Transverse colon (tissue), 4 donors: Measurements from ENCODE around the gene EPN2. TPM values are rescaled to one million over a fixed set of nuclear protein-coding genes. Genes with fewer than 3 reads are reported as not detected.
A peak's percentile ranks its signal among the peaks of the same experiment; 100 is the strongest.

Experiments used
- DNase-seq: peaks from one replicate; pipeline ENCODE4 v3.0.0-alpha.2; 2019
- H3K27ac ChIP-seq, 4 donors: fragments of 200-600 bp; sonication (generic); 2 replicates each; pipeline ENCODE4 v1.5.1; 2016 to 2018; ENCODE audit warnings: inconsistent platforms in 4 of 4
- H3K27me3 ChIP-seq: fragments of 200-600 bp; sonication (generic); 2 replicates; pipeline ENCODE4 v1.5.1; 2017; ENCODE audit warnings: inconsistent platforms
- H3K36me3 ChIP-seq, 4 donors: fragments of 200-600 bp; sonication (generic); 2 replicates each; pipeline ENCODE4 v1.5.1; 2017 to 2019; ENCODE audit warnings: inconsistent platforms in 4 of 4
- H3K4me1 ChIP-seq, 4 donors: fragments of 200-600 bp; sonication (generic); 2 replicates each; pipeline ENCODE4 v1.5.1; 2017 to 2020; ENCODE audit warnings: inconsistent platforms in 4 of 4
- H3K4me3 ChIP-seq, 4 donors: fragments of 200-600 bp; sonication (generic); 1 replicate in 1 of 4; 2 replicates in 3 of 4; pipeline versions ENCODE4 v1.5.1 to v1.6.1; 2017 to 2019; ENCODE audit warnings: inconsistent platforms in 4 of 4
- H3K9me3 ChIP-seq, 2 donors: fragments of 200-600 bp; sonication (generic); 2 replicates each; pipeline ENCODE4 v1.5.1; 2017 to 2019; ENCODE audit warnings: inconsistent platforms in 2 of 2
- EP300 ChIP-seq: sonication (generic); formaldehyde crosslinking; IDR thresholded peaks from one replicate; pipeline ENCODE4 v1.6.1; 2017; ENCODE audit warnings: antibody characterized with exemption, low read depth
- POLR2A ChIP-seq: fragments of 450-650 bp; IDR thresholded peaks from one replicate; pipeline ENCODE4 v1.6.1; 2016; ENCODE audit warnings: antibody characterized with exemption, mild to moderate bottlenecking, moderate library complexity
- POLR2AphosphoS5 ChIP-seq, 3 donors: sonication (generic); formaldehyde crosslinking; IDR thresholded peaks; one replicate each; pipeline ENCODE4 v1.6.1; 2016; ENCODE audit warnings: antibody characterized with exemption in 3 of 3
- WGBS, 2 donors: methylation state at CpG; one replicate each; pipeline ENCODE4 v1.1.5; 2018; ENCODE audit warnings: low coverage in 1 of 2; 5-methylcytosine and 5-hydroxymethylcytosine counted together
- in situ Hi-C, 4 donors: fragments of 200-750 bp; cut with MboI; loops; one replicate each; pipeline versions ENCODE4 v1.15.0 to v1.15.1; 2017; ENCODE audit warnings: low sequenced_read_pairs in 3 of 4, low pct_ligation_motif_present in 1 of 4, low pct_unique_long_range_greater_than_20kb in 1 of 4
- intact Hi-C: fragments of 100-400 bp; cut with DNase I; formaldehyde crosslinking; loops from one replicate; pipeline ENCODE4 v1.15.1; 2023; ENCODE audit warnings: low total_unique reads
- total RNA-seq, 4 donors: library from RNA; depleted of rRNA; stranded (reverse); fragments of >200 nt; gene quantifications; one replicate each; pipeline ENCODE4 v1.1.0, GENCODE V29; 2016
- TF ChIP-seq, protein P1 (sequence below), 5 experiments: fragments of 200-600 bp in 3 of 5; fragments of 450-650 bp in 2 of 5; sonication (generic) in 3 of 5; IDR thresholded peaks; 1 replicate in 2 of 5; 2 replicates in 3 of 5; pipeline ENCODE4 v1.5.1; 2016 to 2017; ENCODE audit warnings: antibody characterized with exemption in 5 of 5, inconsistent platforms in 3 of 5, mild to moderate bottlenecking in 2 of 5, moderate library complexity in 1 of 5

Gene EPN2
- total RNA-seq, 4 donors from 2014 or later, result 30.4 to 98.7 (median 65.5) TPM

DNA sequence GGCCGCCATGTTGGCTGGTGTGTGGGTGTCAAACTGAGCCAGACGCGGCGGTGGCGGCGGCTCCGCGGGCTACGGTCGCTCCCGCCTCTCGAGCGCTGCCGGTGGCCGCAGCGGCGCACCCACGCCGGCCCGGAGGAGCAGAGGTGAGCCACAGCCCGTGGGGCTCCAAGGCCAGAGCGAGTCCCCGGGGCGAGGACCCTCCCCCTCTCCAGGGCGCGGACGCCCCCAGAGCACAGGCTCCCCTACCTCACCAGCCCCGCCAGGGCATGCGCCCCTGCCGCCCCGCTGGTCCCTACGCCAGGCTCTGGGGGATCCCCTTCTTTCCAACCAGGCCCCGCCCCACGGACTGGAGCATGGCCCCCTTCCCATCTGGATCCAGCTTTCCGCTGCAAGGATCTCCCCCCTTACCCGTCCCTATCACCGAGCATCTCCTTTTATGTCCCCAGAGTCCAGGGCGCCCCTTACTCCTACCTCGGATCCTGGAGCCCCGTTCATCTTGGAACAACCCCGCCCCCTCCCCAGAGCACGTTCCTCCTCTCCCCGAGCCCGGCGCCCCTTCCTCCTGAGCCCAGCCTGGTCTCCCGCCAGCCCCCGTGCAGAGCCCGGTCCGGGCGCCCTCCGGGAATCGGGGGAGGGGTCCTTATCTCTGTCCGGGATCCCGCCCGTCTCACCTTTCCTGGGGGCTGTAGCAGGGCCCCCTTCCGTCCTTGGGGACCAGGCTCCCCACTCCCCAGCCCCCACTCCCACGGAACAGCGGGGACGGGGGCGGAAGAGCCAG is 412 bp downstream of the EPN2 start:
- Histone ChIP-seq H3K27me3 (no peaks in the 10 kb centered on the region), H3K27ac (peak overlapping the region; percentile 88 to 96 (median 92)), H3K4me3 (peak overlapping the region; percentile 67 to 99 (median 88)), H3K36me3 (no peaks in the 10 kb centered on the region), H3K4me1 (peaks cover 0 to 24% (median 10%) of the 10 kb centered on the region in 4 donors), H3K9me3 (no peaks in the 10 kb centered on the region)
- no peak for TF ChIP-seq EP300
- TF ChIP-seq POLR2A, result peak; percentile 43
- TF ChIP-seq, protein P1, sequence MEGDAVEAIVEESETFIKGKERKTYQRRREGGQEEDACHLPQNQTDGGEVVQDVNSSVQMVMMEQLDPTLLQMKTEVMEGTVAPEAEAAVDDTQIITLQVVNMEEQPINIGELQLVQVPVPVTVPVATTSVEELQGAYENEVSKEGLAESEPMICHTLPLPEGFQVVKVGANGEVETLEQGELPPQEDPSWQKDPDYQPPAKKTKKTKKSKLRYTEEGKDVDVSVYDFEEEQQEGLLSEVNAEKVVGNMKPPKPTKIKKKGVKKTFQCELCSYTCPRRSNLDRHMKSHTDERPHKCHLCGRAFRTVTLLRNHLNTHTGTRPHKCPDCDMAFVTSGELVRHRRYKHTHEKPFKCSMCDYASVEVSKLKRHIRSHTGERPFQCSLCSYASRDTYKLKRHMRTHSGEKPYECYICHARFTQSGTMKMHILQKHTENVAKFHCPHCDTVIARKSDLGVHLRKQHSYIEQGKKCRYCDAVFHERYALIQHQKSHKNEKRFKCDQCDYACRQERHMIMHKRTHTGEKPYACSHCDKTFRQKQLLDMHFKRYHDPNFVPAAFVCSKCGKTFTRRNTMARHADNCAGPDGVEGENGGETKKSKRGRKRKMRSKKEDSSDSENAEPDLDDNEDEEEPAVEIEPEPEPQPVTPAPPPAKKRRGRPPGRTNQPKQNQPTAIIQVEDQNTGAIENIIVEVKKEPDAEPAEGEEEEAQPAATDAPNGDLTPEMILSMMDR (IDR thresholded peaks at IDR 0.05), result peak in 3 of 5 experiments; percentile 19 to 36 (median 32)
- TF ChIP-seq POLR2AphosphoS5 (IDR thresholded peaks at IDR 0.05), result peak in 1 of 3 donors; percentile 67
- intact Hi-C loops, result no loop called here
- peak; percentile 50 for DNase-seq
- in situ Hi-C loops, result no loop called here
- WGBS, 2 donors, result 1% methylated on average over 37 of the region's 60 CpGs; no CpG with 5 or more reads in 1 of the 2 donors

DNA sequence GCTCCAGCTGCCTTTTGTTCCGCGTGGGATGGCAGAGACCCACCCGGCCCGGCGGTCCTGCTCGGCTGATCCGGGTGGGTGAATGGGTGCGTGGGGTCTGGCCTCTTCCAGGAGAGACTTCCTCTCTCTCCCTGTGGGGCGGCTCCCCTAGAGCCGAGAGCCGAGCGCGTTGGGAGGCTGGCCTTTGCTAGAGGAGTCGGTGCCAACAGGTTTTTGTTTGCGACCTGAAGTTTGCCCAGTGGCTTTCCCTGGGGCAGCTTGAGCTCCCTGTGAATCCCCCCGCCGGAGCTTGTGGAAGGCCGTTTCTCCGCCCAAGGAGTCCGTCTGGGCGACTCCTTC is 970 bp downstream of the EPN2 start:
- peak; percentile 55 for DNase-seq
- H3K36me3 ChIP-seq, result no peaks in the 10 kb centered on the region
- in situ Hi-C loops, result no loop called here
- 3% methylated on average over 17 of the region's 21 CpGs; no CpG with 5 or more reads in 1 of the 2 donors for WGBS, 2 donors
- H3K27ac ChIP-seq, result peak overlapping the region; percentile 88 to 96 (median 92)
- peaks cover 0 to 24% (median 11%) of the 10 kb centered on the region in 4 donors for H3K4me1 ChIP-seq
- intact Hi-C loops, result no loop called here
- no peaks in the 10 kb centered on the region for H3K27me3 ChIP-seq
- H3K9me3 ChIP-seq, result no peaks in the 10 kb centered on the region
- TF ChIP-seq, protein P1 (IDR thresholded peaks at IDR 0.05), result no peak
- TF ChIP-seq POLR2AphosphoS5 (IDR thresholded peaks at IDR 0.05) (no peak), POLR2A (no peak), EP300 (no peak)
- peak overlapping the region; percentile 67 to 99 (median 88) for H3K4me3 ChIP-seq

DNA sequence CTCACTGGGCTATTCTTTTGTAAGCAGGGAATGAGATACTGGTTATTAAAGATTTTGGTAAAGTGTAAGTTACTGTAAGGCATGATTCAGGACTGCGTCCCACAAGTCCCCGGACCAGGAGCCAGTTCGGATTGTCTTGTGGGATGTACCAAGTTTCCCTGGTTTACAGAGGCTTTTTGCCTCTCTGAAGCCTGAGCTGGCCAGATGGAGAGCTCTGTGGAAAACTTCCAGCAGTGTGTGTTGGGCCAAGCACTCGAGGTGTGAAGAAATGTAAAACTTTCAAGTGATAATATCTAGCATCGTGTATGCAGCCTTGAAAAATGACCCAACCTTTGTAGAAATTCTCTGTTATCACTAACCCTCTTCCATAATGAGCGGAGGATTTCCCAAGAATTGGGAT is 2.4 kb downstream of the EPN2 start:
- H3K4me3 ChIP-seq, result no peak overlapping the region
- intact Hi-C loops, result no loop called here
- no peak for DNase-seq
- H3K27ac ChIP-seq, result peak overlapping the region; percentile 39 to 94 (median 89)
- H3K4me1 ChIP-seq, result peaks cover 0 to 24% (median 11%) of the 10 kb centered on the region in 4 donors
- no peaks in the 10 kb centered on the region for H3K9me3 ChIP-seq
- TF ChIP-seq POLR2AphosphoS5 (IDR thresholded peaks at IDR 0.05) (no peak), POLR2A (no peak), EP300 (no peak)
- TF ChIP-seq, protein P1 (IDR thresholded peaks at IDR 0.05), result no peak
- H3K36me3 ChIP-seq, result no peaks in the 10 kb centered on the region
- H3K27me3 ChIP-seq, result no peaks in the 10 kb centered on the region
- in situ Hi-C loops, result no loop called here
- WGBS, 2 donors, result 77 to 81% methylated on average over 4 to 6 of the region's 6 CpGs

DNA sequence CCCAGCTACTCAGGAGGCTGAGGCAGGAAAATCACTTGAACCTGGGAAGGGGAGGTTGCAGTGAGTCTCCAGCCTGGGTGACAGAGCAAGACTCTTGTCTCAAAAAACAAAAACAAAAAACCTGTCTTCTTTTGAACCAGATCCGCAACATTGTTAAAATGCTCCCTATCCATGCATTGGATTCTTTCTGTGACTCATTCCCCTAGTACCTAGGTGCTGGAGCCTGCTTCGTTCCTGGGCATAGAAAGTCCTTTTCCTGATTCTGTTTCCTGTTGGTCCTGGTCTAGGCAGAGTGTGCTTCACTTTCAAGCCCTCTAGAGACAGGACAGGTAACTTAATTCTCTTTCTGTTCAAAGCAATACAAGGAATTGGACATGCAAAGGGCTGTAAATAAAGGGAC is 5.2 kb downstream of the EPN2 start:
- in situ Hi-C loops, result no loop called here
- intact Hi-C loops, result no loop called here
- H3K9me3 ChIP-seq, result no peaks in the 10 kb centered on the region
- no peak for TF ChIP-seq EP300
- TF ChIP-seq, protein P1 (IDR thresholded peaks at IDR 0.05), result no peak
- TF ChIP-seq POLR2A, result no peak
- no peak for TF ChIP-seq POLR2AphosphoS5 (IDR thresholded peaks at IDR 0.05)
- DNase-seq, result no peak
- no peaks in the 10 kb centered on the region for H3K36me3 ChIP-seq
- no peaks in the 10 kb centered on the region for H3K27me3 ChIP-seq
- peaks cover 6 to 31% (median 17%) of the 10 kb centered on the region in 4 donors for H3K4me1 ChIP-seq
- H3K27ac ChIP-seq, result no peak overlapping the region
- WGBS, 2 donors, result 61 to 76% methylated on average over 2 of the region's 2 CpGs
- H3K4me3 ChIP-seq, result no peak overlapping the region
